ENCODE measurements around the gene CEP164. TPM values are rescaled to one million over a fixed set of nuclear protein-coding genes. Genes with fewer than 3 reads are reported as not detected.

CEP164 gene
- total RNA-seq, 1 donor from 2014 or later: 28.6 TPM

GRCh38 chr11:117409511-117409910 lies 81.9 kb downstream of the CEP164 start:
- Mint-ChIP-seq H3K4me3 (ENCODE audit: unreplicated experiment) (no peak overlapping the region), H3K9me3 (ENCODE audit: unreplicated experiment) (peaks cover 11% of the 10 kb centered on the region), H3K36me3 (ENCODE audit: low read depth, unreplicated experiment) (peaks cover 47% of the 10 kb centered on the region), H3K4me1 (ENCODE audit: unreplicated experiment) (peaks cover 4% of the 10 kb centered on the region), H3K27ac (ENCODE audit: unreplicated experiment) (no peak overlapping the region), H3K27me3 (ENCODE audit: unreplicated experiment) (no peaks in the 10 kb centered on the region)
- DNase-seq (ENCODE audit: low spot score): no peak
- no peak for TF ChIP-seq CTCF (IDR thresholded peaks at IDR 0.05; ENCODE audit: unreplicated experiment)

GRCh38 chr11:117410238-117410637 lies 82.6 kb downstream of the CEP164 start:
- Mint-ChIP-seq H3K36me3 (ENCODE audit: low read depth, unreplicated experiment) (peaks cover 43% of the 10 kb centered on the region), H3K27me3 (ENCODE audit: unreplicated experiment) (no peaks in the 10 kb centered on the region), H3K4me3 (ENCODE audit: unreplicated experiment) (no peak overlapping the region), H3K27ac (ENCODE audit: unreplicated experiment) (no peak overlapping the region), H3K9me3 (ENCODE audit: unreplicated experiment) (peaks cover 10% of the 10 kb centered on the region), H3K4me1 (ENCODE audit: unreplicated experiment) (peaks cover 4% of the 10 kb centered on the region)
- no peak for TF ChIP-seq CTCF (IDR thresholded peaks at IDR 0.05; ENCODE audit: unreplicated experiment)
- no peak for DNase-seq (ENCODE audit: low spot score)

- no peak for TF ChIP-seq CTCF (IDR thresholded peaks at IDR 0.05; ENCODE audit: unreplicated experiment)
- H3K27me3 Mint-ChIP-seq (ENCODE audit: unreplicated experiment): no peaks in the 10 kb centered on the region
- DNase-seq (ENCODE audit: low spot score): no peak
- H3K27ac Mint-ChIP-seq (ENCODE audit: unreplicated experiment): no peak overlapping the region
- no peak overlapping the region for H3K4me3 Mint-ChIP-seq (ENCODE audit: unreplicated experiment)
- H3K4me1 Mint-ChIP-seq (ENCODE audit: unreplicated experiment): peaks cover 4% of the 10 kb centered on the region
- peaks cover 35% of the 10 kb centered on the region for H3K36me3 Mint-ChIP-seq (ENCODE audit: low read depth, unreplicated experiment)
- H3K9me3 Mint-ChIP-seq (ENCODE audit: unreplicated experiment): peaks cover 1% of the 10 kb centered on the region
Measured at GRCh38 chr11:117410861-117411710, 83.4 kb downstream of the CEP164 start.

GRCh38 chr11:117411736-117412135 lies 84.1 kb downstream of the CEP164 start:
- Mint-ChIP-seq H3K4me3 (ENCODE audit: unreplicated experiment) (no peak overlapping the region), H3K9me3 (ENCODE audit: unreplicated experiment) (no peaks in the 10 kb centered on the region), H3K27me3 (ENCODE audit: unreplicated experiment) (no peaks in the 10 kb centered on the region), H3K27ac (ENCODE audit: unreplicated experiment) (no peak overlapping the region), H3K36me3 (ENCODE audit: low read depth, unreplicated experiment) (peaks cover 28% of the 10 kb centered on the region), H3K4me1 (ENCODE audit: unreplicated experiment) (peaks cover 4% of the 10 kb centered on the region)
- no peak for TF ChIP-seq CTCF (IDR thresholded peaks at IDR 0.05; ENCODE audit: unreplicated experiment)
- DNase-seq (ENCODE audit: low spot score): no peak

- H3K9me3 Mint-ChIP-seq (ENCODE audit: unreplicated experiment): no peaks in the 10 kb centered on the region
- H3K4me3 Mint-ChIP-seq (ENCODE audit: unreplicated experiment): no peak overlapping the region
- H3K27ac Mint-ChIP-seq (ENCODE audit: unreplicated experiment): no peak overlapping the region
- peaks cover 27% of the 10 kb centered on the region for H3K36me3 Mint-ChIP-seq (ENCODE audit: low read depth, unreplicated experiment)
- DNase-seq (ENCODE audit: low spot score): no peak
- no peak for TF ChIP-seq CTCF (IDR thresholded peaks at IDR 0.05; ENCODE audit: unreplicated experiment)
- H3K4me1 Mint-ChIP-seq (ENCODE audit: unreplicated experiment): peaks cover 4% of the 10 kb centered on the region
- H3K27me3 Mint-ChIP-seq (ENCODE audit: unreplicated experiment): no peaks in the 10 kb centered on the region
Measured at GRCh38 chr11:117412176-117412575, 84.5 kb downstream of the CEP164 start.
